Bone marrow (tissue), 2 donors: ENCODE measurements around the gene TNFSF13.

Experiments
- DNase-seq, 2 donors: peaks; one replicate each; lab custom pipeline; 2025; lab: John Stamatoyannopoulos, UW

Gene TNFSF13

GRCh38 chr17:7552621-7553051 lies 5.9 kb upstream of the TNFSF13 start:
- peak in 1 of 2 donors; percentile 94 for DNase-seq

GRCh38 chr17:7553356-7553755 lies 5.2 kb upstream of the TNFSF13 start:
- DNase-seq, result no peak

- no peak for DNase-seq
Measured at GRCh38 chr17:7555320-7555948, 3.1 kb upstream of the TNFSF13 start.

- DNase-seq, result no peak
Measured at GRCh38 chr17:7556627-7557026, 1.9 kb upstream of the TNFSF13 start.

GRCh38 chr17:7557147-7557764 lies 1.3 kb upstream of the TNFSF13 start:
- DNase-seq, result no peak

DNA sequence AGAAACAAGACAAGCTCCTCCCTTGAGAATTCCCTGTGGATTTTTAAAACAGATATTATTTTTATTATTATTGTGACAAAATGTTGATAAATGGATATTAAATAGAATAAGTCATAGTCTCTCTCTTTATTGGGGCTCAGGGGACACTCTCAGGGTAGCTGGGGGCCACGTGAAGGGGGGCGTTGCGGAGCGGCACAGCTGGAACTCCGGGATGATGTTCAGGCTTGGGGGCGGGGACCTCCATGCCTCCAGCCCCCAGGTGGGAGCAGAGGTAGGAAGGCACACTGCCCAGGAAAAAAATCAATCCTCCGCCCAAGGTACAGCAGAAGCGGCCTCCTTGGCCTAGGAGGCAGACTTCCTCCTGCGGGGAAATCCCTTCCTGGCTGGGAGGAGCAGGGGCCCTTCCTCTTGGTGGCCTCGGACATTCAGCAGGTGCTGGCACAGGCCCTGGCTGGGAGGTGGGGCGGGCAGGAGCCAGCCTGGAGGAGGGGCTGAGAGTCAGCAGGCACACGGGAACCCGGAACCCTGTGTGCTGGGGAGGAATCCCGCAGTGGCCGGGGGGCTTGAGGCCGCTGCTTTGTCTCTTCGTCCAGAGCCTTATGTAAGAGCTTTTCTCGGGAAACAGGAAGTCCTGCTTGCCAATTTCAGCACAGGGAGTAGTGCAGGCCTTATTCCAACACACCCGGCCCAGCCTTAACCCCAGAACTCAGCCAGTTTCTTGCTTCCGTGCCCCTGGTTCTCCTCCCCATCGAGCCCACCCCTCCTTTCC lies 591 bp upstream of the TNFSF13 start:
- peak; percentile 48 to 61 for DNase-seq

DNA sequence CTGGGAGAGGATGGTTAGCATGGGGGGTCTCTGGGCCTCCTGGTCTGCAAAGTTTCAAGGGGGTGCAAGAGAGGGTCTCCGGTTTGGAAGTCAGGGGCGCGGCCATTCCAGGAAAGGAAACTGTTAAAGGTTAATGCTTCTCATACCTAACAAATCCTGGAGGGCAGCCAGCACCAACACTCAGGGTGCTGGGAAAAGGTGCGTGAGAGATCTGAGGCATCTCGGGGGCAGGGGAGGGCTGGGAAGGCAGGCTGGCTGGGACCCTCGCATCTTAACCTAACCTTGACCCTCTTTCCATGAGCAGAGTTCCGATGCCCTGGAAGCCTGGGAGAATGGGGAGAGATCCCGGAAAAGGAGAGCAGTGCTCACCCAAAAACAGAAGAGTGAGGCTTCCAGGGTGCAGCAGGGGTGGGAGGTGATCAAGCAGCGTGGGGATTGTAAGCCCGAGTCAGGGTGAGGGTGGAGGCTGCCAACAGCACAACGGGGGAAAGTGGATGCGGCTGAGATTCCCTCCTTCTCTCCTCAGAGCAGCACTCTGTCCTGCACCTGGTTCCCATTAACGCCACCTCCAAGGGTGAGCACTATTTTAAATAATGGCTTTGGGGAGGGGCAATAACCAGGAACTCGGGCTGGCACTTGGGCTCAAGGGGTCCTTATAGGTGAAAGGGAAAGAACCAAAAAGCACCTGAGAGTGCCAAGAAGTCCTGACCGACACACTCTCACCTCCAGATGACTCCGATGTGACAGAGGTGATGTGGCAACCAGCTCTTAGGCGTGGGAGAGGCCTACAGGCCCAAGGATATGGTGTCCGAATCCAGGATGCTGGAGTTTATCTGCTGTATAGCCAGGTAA lies 996 bp downstream of the TNFSF13 start:
- DNase-seq, result no peak

- DNase-seq, result peak in 1 of 2 donors; percentile 37
Measured at GRCh38 chr17:7560172-7561027, 1.9 kb downstream of the TNFSF13 start.

DNA sequence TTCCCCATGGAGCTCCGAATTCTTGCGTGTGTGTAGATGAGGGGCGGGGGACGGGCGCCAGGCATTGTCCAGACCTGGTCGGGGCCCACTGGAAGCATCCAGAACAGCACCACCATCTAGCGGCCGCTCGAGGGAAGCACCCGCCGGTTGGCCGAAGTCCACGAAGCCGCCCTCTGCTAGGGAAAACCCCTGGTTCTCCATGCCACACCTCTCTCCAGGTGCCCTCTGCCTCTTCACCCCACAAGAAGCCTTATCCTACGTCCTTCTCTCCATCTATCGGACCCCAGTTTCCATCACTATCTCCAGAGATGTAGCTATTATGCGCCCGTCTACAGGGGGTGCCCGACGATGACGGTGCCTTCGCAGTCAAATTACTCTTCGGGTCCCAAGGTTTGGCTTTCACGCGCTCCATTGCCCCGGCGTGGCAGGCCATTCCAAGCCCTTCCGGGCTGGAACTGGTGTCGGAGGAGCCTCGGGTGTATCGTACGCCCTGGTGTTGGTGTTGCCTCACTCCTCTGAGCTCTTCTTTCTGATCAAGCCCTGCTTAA lies 2.6 kb downstream of the TNFSF13 start:
- DNase-seq, result peak; percentile 60 to 84

DNA sequence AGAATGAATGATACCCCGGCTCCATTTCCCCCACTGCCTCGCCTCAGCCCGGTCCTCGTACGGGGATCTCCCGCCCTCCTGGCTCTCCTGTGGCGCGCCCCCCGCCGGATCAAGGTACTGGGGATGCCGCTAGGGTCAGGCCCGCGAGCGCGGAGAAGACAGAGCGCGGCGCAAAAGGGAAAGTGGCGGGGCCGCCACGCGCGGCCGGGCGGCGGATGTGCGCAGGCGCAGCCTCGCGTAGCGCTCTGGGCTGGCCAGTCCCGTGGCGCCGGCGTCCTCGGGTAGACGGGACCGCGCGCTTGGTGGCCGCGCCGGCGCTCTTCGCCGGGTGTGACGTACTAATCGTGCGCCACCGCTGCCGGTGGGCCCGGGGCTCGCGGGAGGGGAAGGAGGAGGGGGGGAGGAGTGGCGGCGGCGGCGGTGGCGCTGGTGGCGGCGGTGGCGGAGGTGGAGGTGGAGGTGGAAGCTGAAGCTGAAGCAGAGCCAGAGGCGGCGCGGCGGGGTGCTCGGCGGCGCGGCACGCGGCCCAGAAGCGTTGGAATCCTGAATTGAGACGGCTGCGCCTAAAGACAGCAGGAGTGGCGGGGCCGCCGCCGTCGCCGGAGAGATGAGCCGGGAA lies 3.1 kb downstream of the TNFSF13 start, which contains the start of gene SENP3:
TSS of gene SENP3 (plus strand) at position 331 of the 619 bp plus-strand sequence. CDS start 1,158 bp downstream, outside the sequence.
- peak; percentile 55 to 79 for DNase-seq

- DNase-seq, result no peak
Measured at GRCh38 chr17:7562208-7562605, 3.7 kb downstream of the TNFSF13 start.

GRCh38 chr17:7563115-7563869 lies 4.7 kb downstream of the TNFSF13 start:
- no peak for DNase-seq

- no peak for DNase-seq
Measured at GRCh38 chr17:7569571-7569970, 11.0 kb downstream of the TNFSF13 start.

DNA sequence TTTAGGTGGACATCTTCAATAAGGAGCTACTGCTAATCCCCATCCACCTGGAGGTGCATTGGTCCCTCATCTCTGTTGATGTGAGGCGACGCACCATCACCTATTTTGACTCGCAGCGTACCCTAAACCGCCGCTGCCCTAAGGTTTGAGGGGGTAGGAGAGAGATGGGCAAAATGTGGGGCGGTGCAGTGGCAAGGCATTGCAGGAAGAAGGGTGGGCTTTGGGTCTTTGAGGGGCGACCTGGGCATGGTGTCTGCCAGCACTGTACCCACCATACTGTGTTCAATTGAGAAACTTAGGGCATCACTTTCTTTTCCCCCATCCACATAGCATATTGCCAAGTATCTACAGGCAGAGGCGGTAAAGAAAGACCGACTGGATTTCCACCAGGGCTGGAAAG lies 11.8 kb downstream of the TNFSF13 start:
- DNase-seq, result no peak

DNA sequence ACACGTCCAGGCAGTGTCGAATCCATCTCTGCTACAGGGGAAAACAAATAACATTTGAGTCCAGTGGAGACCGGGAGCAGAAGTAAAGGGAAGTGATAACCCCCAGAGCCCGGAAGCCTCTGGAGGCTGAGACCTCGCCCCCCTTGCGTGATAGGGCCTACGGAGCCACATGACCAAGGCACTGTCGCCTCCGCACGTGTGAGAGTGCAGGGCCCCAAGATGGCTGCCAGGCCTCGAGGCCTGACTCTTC lies 13.7 kb downstream of the TNFSF13 start:
- no peak for DNase-seq

GRCh38 chr17:7572588-7573323 lies 14.2 kb downstream of the TNFSF13 start:
- DNase-seq, result peak; percentile 91 to 100

GRCh38 chr17:7573324-7574080 lies 15.0 kb downstream of the TNFSF13 start:
- DNase-seq, result peak; percentile 77 to 87

GRCh38 chr17:7574176-7574953 lies 15.8 kb downstream of the TNFSF13 start:
- DNase-seq, result no peak
